AG08396 (cell line): Measurements from ENCODE around the gene DGCR2.
"Not testable (repeated sequence)": the region's sequence is repeated elsewhere in the genome, so short reads cannot be mapped to it uniquely, and the experiment has no call there.

Source experiments
- DNase-seq: peaks from one replicate; pipeline ENCODE4 v3.0.0; 2012; ENCODE audit warnings: low spot score, mixed read lengths

Gene DGCR2

GRCh38 chr22:19109198-19110063 lies 12.8 kb downstream of the DGCR2 start:
- DNase-seq = no peak

- no peak for DNase-seq
These were observed 13.4 kb downstream of the DGCR2 start for GRCh38 chr22:19108807-19109197.

- no peak for DNase-seq
These were observed 14.5 kb downstream of the DGCR2 start for GRCh38 chr22:19107730-19108074.

GRCh38 chr22:19106886-19107729 lies 15.1 kb downstream of the DGCR2 start:
- DNase-seq = no peak

- no peak for DNase-seq
These were observed 16.1 kb downstream of the DGCR2 start for GRCh38 chr22:19105867-19106802.

- DNase-seq = no peak
These were observed 16.8 kb downstream of the DGCR2 start for GRCh38 chr22:19105456-19105855.

- peak; percentile 46 for DNase-seq
These were observed 18.1 kb downstream of the DGCR2 start for GRCh38 chr22:19103880-19104821.

GRCh38 chr22:19098157-19098556 lies 24.1 kb downstream of the DGCR2 start:
- no peak for DNase-seq

- DNase-seq = no peak
These were observed 24.7 kb downstream of the DGCR2 start for GRCh38 chr22:19097518-19097917.

- no peak for DNase-seq
These were observed 25.7 kb downstream of the DGCR2 start for GRCh38 chr22:19096555-19096954.

- DNase-seq = no peak
These were observed 27.7 kb downstream of the DGCR2 start for GRCh38 chr22:19094393-19094997.

- no peak for DNase-seq
These were observed 29.5 kb downstream of the DGCR2 start for GRCh38 chr22:19092725-19093124.

- DNase-seq = no peak
These were observed 31.6 kb downstream of the DGCR2 start for GRCh38 chr22:19090586-19091127.

GRCh38 chr22:19090183-19090582 lies 32.0 kb downstream of the DGCR2 start:
- no peak for DNase-seq

- DNase-seq = no peak
These were observed 33.2 kb downstream of the DGCR2 start for GRCh38 chr22:19088866-19089595.

GRCh38 chr22:19086896-19087295 lies 35.3 kb downstream of the DGCR2 start:
- DNase-seq = peak; percentile 77

- DNase-seq = no peak
These were observed 35.8 kb downstream of the DGCR2 start for GRCh38 chr22:19086417-19086816.

- peak; percentile 66 for DNase-seq
These were observed 36.9 kb downstream of the DGCR2 start for GRCh38 chr22:19085233-19085718.

GRCh38 chr22:19084586-19084985 lies 37.6 kb downstream of the DGCR2 start:
- DNase-seq = not testable (repeated sequence)
